CD4-positive, alpha-beta T cell treated with Interleukin-6 at 100 ng/mL for 8 hours (primary cell): Measurements from ENCODE around the gene GPR148.

Source experiments
- DNase-seq: peaks from one replicate; pipeline ENCODE4 v3.0.0-alpha.2; 2020; ENCODE audit warnings: mixed read lengths, low spot score

The GPR148 gene

GRCh38 chr2:130749641-130750040, 20.8 kb downstream of the GPR148 start:
- no peak for DNase-seq

GRCh38 chr2:130754811-130755210, 25.9 kb downstream of the GPR148 start:
- DNase-seq, result no peak

- DNase-seq, result no peak
These were observed 26.6 kb downstream of the GPR148 start, which contains the start of gene AMER3 for GRCh38 chr2:130755256-130756052. TSS of gene AMER3 (plus strand) at chr2:130755540. CDS start at chr2:130762073, 6,533 bp downstream.

- no peak for DNase-seq
These were observed 27.4 kb downstream of the GPR148 start for GRCh38 chr2:130756053-130756873.

GRCh38 chr2:130756874-130757668, 28.2 kb downstream of the GPR148 start:
- no peak for DNase-seq

GRCh38 chr2:130759906-130760753, 31.3 kb downstream of the GPR148 start:
- no peak for DNase-seq

GRCh38 chr2:130760754-130761751, 32.2 kb downstream of the GPR148 start:
- no peak for DNase-seq

GRCh38 chr2:130762031-130762909, 33.4 kb downstream of the GPR148 start:
- no peak for DNase-seq

GRCh38 chr2:130762910-130763385, 34.1 kb downstream of the GPR148 start:
- no peak for DNase-seq

GRCh38 chr2:130763405-130763804, 34.5 kb downstream of the GPR148 start:
- DNase-seq, result no peak

GRCh38 chr2:130764035-130764820, 35.4 kb downstream of the GPR148 start:
- no peak for DNase-seq

- no peak for DNase-seq
These were observed 35.9 kb downstream of the GPR148 start for GRCh38 chr2:130764821-130765115.

- no peak for DNase-seq
These were observed 36.6 kb downstream of the GPR148 start for GRCh38 chr2:130765464-130765863.

GRCh38 chr2:130766037-130766436, 37.2 kb downstream of the GPR148 start:
- no peak for DNase-seq

GRCh38 chr2:130766711-130767407, 38.0 kb downstream of the GPR148 start:
- no peak for DNase-seq

GRCh38 chr2:130767408-130767775, 38.5 kb downstream of the GPR148 start:
- DNase-seq, result no peak

- DNase-seq, result no peak
These were observed 39.5 kb downstream of the GPR148 start for GRCh38 chr2:130768191-130768855.
